ENCODE results near the gene ROCK2. TPM values are rescaled to one million over a fixed set of nuclear protein-coding genes. Genes with fewer than 3 reads are reported as not detected.
"Not testable (repeated sequence)": the region's sequence is repeated elsewhere in the genome, so short reads cannot be mapped to it uniquely, and the experiment has no call there.

Gene ROCK2
- polyA plus RNA-seq, 1 donor, result 51.6 TPM

DNA sequence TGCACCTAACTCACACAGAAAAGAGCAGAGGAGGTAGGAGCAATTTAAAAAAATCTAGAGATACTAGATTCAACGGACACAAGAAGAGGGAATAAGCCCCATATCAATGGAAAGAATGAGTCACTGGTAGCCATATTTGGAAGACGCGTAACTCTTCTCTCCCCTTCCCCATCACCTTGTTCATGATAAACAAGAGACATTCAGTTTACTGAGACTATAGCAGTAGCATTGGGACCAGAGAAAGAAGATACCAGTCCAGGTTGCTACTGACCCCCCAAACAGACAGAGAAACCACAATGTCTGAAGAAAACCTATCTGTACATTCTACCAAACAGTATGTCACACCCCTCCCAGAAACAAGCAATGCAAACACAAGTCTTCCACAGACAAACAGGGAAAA is 108.1 kb downstream of the ROCK2 start:
- DNase-seq (ENCODE audit: low read depth), result no peak

DNA sequence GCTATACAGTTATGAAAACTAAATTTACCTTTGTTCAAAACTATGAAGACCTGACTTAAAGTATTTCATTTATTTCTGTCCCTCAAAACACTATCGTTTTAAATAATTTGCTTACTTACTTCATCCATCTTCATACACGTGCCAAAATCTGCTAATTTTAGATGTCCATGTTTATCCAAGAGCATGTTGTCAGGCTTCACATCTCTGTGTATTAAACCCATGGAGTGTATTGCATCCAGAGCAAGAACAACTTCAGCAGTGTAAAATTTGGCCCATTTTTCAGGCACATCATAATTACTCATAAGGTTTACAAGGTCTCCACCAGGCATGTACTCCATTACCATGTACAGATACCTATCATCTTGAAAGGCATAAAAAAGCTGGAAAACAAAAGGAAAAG is 108.9 kb downstream of the ROCK2 start:
- DNase-seq (ENCODE audit: low read depth), result no peak

DNA sequence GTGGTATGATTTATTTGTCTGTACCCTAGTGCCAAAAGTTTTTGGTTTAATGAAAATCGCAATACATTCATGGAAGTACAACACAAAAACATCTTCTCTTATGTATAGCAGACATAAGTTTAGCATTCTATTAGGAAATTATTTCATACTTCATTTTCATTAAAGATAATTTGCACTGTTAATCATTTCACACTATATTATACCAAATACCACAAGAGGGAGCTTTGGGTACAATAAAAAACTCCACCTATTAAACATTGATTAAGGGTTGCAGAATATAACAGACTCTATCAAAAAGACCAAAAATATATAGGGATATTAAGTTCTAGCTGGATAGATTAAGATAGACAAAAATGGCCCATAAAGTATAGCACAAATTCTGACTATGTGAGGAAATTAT is 110.1 kb downstream of the ROCK2 start:
- DNase-seq (ENCODE audit: low read depth), result peak; percentile 5

GRCh38 chr2:11231193-11231592 is 113.2 kb downstream of the ROCK2 start:
- DNase-seq (ENCODE audit: low read depth), result not testable (repeated sequence)

- DNase-seq (ENCODE audit: low read depth), result no peak
These were observed 115.7 kb downstream of the ROCK2 start for GRCh38 chr2:11228692-11229091.

DNA sequence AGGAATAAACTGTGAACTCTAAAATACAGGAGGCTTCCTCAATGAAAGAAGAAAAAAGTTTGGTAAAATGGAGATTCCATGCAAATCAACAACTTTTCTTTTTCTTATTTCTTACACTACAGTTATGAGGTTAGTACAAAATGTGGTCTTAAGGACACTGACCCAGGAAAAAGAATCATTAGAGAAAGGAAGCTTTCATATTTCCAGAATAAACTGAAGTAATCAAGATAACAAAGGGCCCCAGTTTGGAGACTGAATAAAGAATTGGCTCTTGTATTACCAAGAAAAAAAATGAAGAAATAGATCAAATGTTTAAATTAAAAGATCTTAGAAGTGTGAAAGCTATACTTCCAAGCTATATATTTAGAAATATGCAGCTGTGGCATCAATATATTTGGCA is 116.8 kb downstream of the ROCK2 start:
- no peak for DNase-seq (ENCODE audit: low read depth)

- DNase-seq (ENCODE audit: low read depth), result no peak
These were observed 119.5 kb downstream of the ROCK2 start for GRCh38 chr2:11224887-11225286.

DNA sequence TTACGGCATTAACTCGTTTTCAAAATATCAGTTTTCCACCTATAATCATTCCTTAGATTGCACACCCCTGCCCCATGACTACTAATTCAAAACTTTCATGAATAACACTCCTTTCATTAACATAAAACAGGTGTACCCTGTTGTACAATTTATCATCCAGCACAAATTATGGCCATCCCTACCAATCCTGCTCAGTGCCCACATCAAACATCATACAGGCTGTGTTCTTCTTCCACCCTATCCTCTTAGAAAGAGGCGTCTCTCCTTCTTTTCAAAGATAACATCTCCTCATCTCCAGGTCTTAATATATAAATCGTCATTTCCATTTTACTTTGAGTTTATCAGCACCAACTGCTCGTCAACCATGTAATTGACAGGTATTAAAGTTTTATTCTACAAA is 121.6 kb downstream of the ROCK2 start:
- DNase-seq (ENCODE audit: low read depth), result no peak

GRCh38 chr2:11220445-11220844 is 124.0 kb downstream of the ROCK2 start:
- DNase-seq (ENCODE audit: low read depth), result no peak

- no peak for DNase-seq (ENCODE audit: low read depth)
These were observed 129.0 kb downstream of the ROCK2 start for GRCh38 chr2:11215407-11215806.

GRCh38 chr2:11214770-11215169 is 129.7 kb downstream of the ROCK2 start:
- DNase-seq (ENCODE audit: low read depth), result no peak

DNA sequence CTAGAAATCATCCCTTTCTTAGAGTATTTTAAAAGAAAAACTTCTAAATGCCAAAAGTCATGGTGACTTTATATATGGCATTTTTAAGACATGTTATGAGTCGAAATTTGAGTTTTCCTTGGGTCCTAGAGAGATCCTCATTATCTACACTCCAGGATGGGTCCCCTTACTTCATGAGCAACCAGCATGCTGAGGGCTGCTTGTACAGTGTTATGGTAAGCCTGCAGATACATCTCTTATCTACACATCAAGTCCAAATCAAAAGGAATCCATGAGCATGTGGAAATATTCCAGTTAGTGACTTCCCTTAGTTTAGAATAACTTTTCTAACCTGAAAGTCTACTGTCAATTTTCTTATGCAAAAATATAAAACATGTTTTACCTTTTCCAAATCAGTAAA is 130.5 kb downstream of the ROCK2 start:
- no peak for DNase-seq (ENCODE audit: low read depth)

- DNase-seq (ENCODE audit: low read depth), result no peak
These were observed 131.3 kb downstream of the ROCK2 start for GRCh38 chr2:11213090-11213638.

- no peak for DNase-seq (ENCODE audit: low read depth)
These were observed 131.8 kb downstream of the ROCK2 start for GRCh38 chr2:11212645-11213044.

DNA sequence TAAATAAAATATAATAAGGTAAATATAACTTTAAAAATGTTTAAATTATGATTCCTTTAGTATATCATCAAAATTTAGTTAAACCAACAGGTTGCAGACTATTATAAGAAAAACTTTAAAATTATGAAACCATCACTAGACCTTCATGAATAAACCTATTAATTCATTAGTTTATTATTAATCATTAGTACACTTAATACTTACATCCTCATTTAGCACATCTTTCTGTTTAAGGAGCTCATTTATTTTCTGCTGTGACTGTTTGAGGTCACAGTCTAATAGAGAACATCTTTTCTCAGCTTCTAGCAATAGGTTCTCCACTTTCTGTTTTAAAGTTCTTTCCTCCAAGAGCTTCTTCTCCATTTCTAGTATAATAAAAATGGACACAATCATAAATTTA is 136.4 kb downstream of the ROCK2 start:
- no peak for DNase-seq (ENCODE audit: low read depth)

GRCh38 chr2:11203480-11203879 is 141.0 kb downstream of the ROCK2 start:
- DNase-seq (ENCODE audit: low read depth), result no peak

DNA sequence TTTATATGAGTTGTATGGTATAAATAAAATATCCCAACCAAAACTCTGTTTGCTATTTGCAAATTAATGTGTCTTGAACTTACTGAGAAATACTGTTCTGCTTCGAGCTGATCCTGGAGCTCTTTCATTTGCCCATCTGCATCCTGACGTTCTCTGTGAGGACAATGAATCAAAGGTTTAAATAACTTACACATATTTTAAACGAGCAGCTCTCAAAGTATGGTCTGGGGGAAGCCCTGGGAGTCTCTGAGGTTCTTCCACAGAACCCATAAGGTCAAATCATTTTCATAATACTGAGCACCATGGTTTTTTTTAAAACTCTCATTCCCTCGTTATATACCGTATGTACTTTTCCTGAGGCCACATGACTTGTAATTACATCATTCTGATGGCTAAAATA is 142.5 kb downstream of the ROCK2 start:
- DNase-seq (ENCODE audit: low read depth), result no peak

DNA sequence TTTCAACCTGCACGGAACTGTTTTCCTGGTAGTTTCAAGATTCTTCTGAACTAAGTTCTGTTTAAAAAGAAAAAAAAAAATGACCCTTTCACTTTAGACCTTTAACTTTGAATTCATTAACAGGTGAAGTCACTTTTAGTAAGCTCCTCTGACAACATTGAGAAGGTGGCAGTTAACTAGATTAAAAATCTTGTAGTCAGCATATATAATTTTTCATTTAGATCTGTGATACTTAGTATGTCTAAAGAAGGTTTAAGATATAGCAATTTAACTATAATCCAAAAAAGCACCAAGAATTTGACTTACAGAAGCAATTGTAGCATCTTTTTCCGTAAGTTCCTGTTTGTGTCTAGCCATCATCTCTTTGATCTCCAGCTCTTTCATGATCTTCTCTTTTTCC is 143.8 kb downstream of the ROCK2 start:
- no peak for DNase-seq (ENCODE audit: low read depth)

GRCh38 chr2:11196246-11196645 is 148.2 kb downstream of the ROCK2 start:
- DNase-seq (ENCODE audit: low read depth), result no peak

- DNase-seq (ENCODE audit: low read depth), result no peak
These were observed 156.7 kb downstream of the ROCK2 start for GRCh38 chr2:11187731-11188130.

DNA sequence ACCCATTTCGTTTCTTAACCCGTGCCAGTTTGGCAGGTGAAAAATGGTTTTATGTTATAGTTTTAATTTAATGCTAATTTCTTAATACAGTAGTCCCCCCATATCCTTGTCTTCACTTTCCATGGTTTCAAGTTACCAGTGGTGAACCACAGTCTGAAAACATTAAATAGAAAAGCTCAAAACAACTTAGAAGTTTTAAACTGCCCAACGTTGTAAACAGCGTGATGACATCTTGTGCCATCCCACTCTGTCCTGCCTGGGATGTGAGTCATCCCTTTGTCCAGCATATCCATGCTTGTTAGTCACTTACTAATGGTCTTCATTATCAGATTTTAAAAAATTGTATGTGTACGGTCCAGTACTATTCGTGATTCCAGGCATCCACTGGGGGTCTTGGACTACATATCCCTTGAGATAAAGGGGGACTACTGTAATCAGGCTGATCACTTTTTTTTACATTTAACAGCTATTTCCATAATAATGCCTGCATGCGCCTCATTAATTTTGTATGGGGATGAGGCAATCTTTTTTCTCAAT is 157.3 kb downstream of the ROCK2 start:
- DNase-seq (ENCODE audit: low read depth), result no peak

GRCh38 chr2:11186145-11186544 is 158.3 kb downstream of the ROCK2 start:
- no peak for DNase-seq (ENCODE audit: low read depth)

GRCh38 chr2:11182951-11183350 is 161.5 kb downstream of the ROCK2 start:
- DNase-seq (ENCODE audit: low read depth), result no peak

DNA sequence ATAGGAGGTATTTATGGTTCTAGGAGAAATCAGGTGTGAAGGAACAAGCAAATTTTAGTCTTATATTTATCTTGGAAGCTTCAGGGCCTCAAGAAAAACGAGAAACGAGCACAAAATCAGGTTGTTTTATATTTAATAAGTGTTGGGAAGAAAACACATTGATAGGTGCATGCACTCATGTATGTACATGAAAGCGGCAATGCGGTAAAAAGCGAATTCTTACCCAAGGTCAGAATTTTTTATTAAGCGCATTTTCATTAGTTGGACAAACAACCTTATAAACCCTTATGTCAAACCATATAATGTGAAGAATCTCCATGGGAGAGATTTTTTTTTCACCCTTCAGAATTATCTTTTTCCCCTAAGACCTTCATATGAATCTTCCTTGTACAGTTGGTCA is 163.8 kb downstream of the ROCK2 start:
- no peak for DNase-seq (ENCODE audit: low read depth)

All from forelimb muscle (tissue), 1 donor.